ENCODE measurements around the gene BRWD1.

Gene BRWD1

GRCh38 chr21:39178421-39178820, 135.0 kb downstream of the BRWD1 start:
- no peak overlapping the region for H3K27ac ChIP-seq (ENCODE audit: low read depth, low read length)
- H3K4me1 ChIP-seq (ENCODE audit: control insufficient read depth in 1 of 2, insufficient read depth in 2 of 2, low read length in 2 of 2), result peaks cover 8 to 14% of the 10 kb centered on the region in 2 donors
- no peak overlapping the region for H3K4me3 ChIP-seq (ENCODE audit: low read depth in 1 of 2, low read length in 2 of 2)
- no peaks in the 10 kb centered on the region for H3K9me3 ChIP-seq (ENCODE audit: control insufficient read depth in 1 of 2, low read length in 2 of 2)
- no peaks in the 10 kb centered on the region for H3K27me3 ChIP-seq (ENCODE audit: control insufficient read depth in 1 of 2, insufficient read depth in 2 of 2, low read length in 2 of 2)
- peaks cover 8 to 17% of the 10 kb centered on the region in 2 donors for H3K36me3 ChIP-seq (ENCODE audit: control insufficient read depth in 1 of 2, insufficient read depth in 2 of 2, low read length in 2 of 2)
- H3K9ac ChIP-seq (ENCODE audit: low read depth in 1 of 2, low read length in 2 of 2), result no peak overlapping the region

GRCh38 chr21:39176271-39176709, 137.1 kb downstream of the BRWD1 start:
- Histone ChIP-seq H3K4me3 (ENCODE audit: low read depth in 1 of 2, low read length in 2 of 2) (no peak overlapping the region), H3K4me1 (ENCODE audit: control insufficient read depth in 1 of 2, insufficient read depth in 2 of 2, low read length in 2 of 2) (no peaks in the 10 kb centered on the region), H3K27ac (ENCODE audit: low read depth, low read length) (no peak overlapping the region), H3K27me3 (ENCODE audit: control insufficient read depth in 1 of 2, insufficient read depth in 2 of 2, low read length in 2 of 2) (no peaks in the 10 kb centered on the region), H3K36me3 (ENCODE audit: control insufficient read depth in 1 of 2, insufficient read depth in 2 of 2, low read length in 2 of 2) (peaks cover 8 to 25% of the 10 kb centered on the region in 2 donors), H3K9ac (ENCODE audit: low read depth in 1 of 2, low read length in 2 of 2) (no peak overlapping the region), H3K9me3 (ENCODE audit: control insufficient read depth in 1 of 2, low read length in 2 of 2) (no peaks in the 10 kb centered on the region)

GRCh38 chr21:39175665-39176064, 137.8 kb downstream of the BRWD1 start:
- no peaks in the 10 kb centered on the region for H3K4me1 ChIP-seq (ENCODE audit: control insufficient read depth in 1 of 2, insufficient read depth in 2 of 2, low read length in 2 of 2)
- H3K27ac ChIP-seq (ENCODE audit: low read depth, low read length), result no peak overlapping the region
- no peaks in the 10 kb centered on the region for H3K9me3 ChIP-seq (ENCODE audit: control insufficient read depth in 1 of 2, low read length in 2 of 2)
- peaks cover 12 to 31% of the 10 kb centered on the region in 2 donors for H3K36me3 ChIP-seq (ENCODE audit: control insufficient read depth in 1 of 2, insufficient read depth in 2 of 2, low read length in 2 of 2)
- no peak overlapping the region for H3K9ac ChIP-seq (ENCODE audit: low read depth in 1 of 2, low read length in 2 of 2)
- no peaks in the 10 kb centered on the region for H3K27me3 ChIP-seq (ENCODE audit: control insufficient read depth in 1 of 2, insufficient read depth in 2 of 2, low read length in 2 of 2)
- H3K4me3 ChIP-seq (ENCODE audit: low read depth in 1 of 2, low read length in 2 of 2), result no peak overlapping the region

- no peak overlapping the region for H3K27ac ChIP-seq (ENCODE audit: low read depth, low read length)
- no peaks in the 10 kb centered on the region for H3K4me1 ChIP-seq (ENCODE audit: control insufficient read depth in 1 of 2, insufficient read depth in 2 of 2, low read length in 2 of 2)
- peaks cover 12 to 31% of the 10 kb centered on the region in 2 donors for H3K36me3 ChIP-seq (ENCODE audit: control insufficient read depth in 1 of 2, insufficient read depth in 2 of 2, low read length in 2 of 2)
- no peaks in the 10 kb centered on the region for H3K27me3 ChIP-seq (ENCODE audit: control insufficient read depth in 1 of 2, insufficient read depth in 2 of 2, low read length in 2 of 2)
- H3K4me3 ChIP-seq (ENCODE audit: low read depth in 1 of 2, low read length in 2 of 2), result no peak overlapping the region
- H3K9me3 ChIP-seq (ENCODE audit: control insufficient read depth in 1 of 2, low read length in 2 of 2), result no peaks in the 10 kb centered on the region
- no peak overlapping the region for H3K9ac ChIP-seq (ENCODE audit: low read depth in 1 of 2, low read length in 2 of 2)
Measured at GRCh38 chr21:39175154-39175553, 138.3 kb downstream of the BRWD1 start.

- H3K27ac ChIP-seq (ENCODE audit: low read depth, low read length), result no peak overlapping the region
- H3K4me1 ChIP-seq (ENCODE audit: control insufficient read depth in 1 of 2, insufficient read depth in 2 of 2, low read length in 2 of 2), result no peaks in the 10 kb centered on the region
- no peaks in the 10 kb centered on the region for H3K9me3 ChIP-seq (ENCODE audit: control insufficient read depth in 1 of 2, low read length in 2 of 2)
- no peak overlapping the region for H3K9ac ChIP-seq (ENCODE audit: low read depth in 1 of 2, low read length in 2 of 2)
- H3K36me3 ChIP-seq (ENCODE audit: control insufficient read depth in 1 of 2, insufficient read depth in 2 of 2, low read length in 2 of 2), result peaks cover 12 to 27% of the 10 kb centered on the region in 2 donors
- H3K27me3 ChIP-seq (ENCODE audit: control insufficient read depth in 1 of 2, insufficient read depth in 2 of 2, low read length in 2 of 2), result no peaks in the 10 kb centered on the region
- H3K4me3 ChIP-seq (ENCODE audit: low read depth in 1 of 2, low read length in 2 of 2), result no peak overlapping the region
Measured at GRCh38 chr21:39173716-39174680, 139.4 kb downstream of the BRWD1 start.

- Histone ChIP-seq H3K27ac (ENCODE audit: low read depth, low read length) (no peak overlapping the region), H3K4me1 (ENCODE audit: control insufficient read depth in 1 of 2, insufficient read depth in 2 of 2, low read length in 2 of 2) (no peaks in the 10 kb centered on the region), H3K36me3 (ENCODE audit: control insufficient read depth in 1 of 2, insufficient read depth in 2 of 2, low read length in 2 of 2) (peaks cover 12 to 21% of the 10 kb centered on the region in 2 donors), H3K9me3 (ENCODE audit: control insufficient read depth in 1 of 2, low read length in 2 of 2) (peaks cover 0 to 3% of the 10 kb centered on the region in 2 donors), H3K27me3 (ENCODE audit: control insufficient read depth in 1 of 2, insufficient read depth in 2 of 2, low read length in 2 of 2) (no peaks in the 10 kb centered on the region), H3K4me3 (ENCODE audit: low read depth in 1 of 2, low read length in 2 of 2) (no peak overlapping the region), H3K9ac (ENCODE audit: low read depth in 1 of 2, low read length in 2 of 2) (no peak overlapping the region)
Measured at GRCh38 chr21:39169906-39170305, 143.5 kb downstream of the BRWD1 start.

- no peak overlapping the region for H3K9ac ChIP-seq (ENCODE audit: low read depth in 1 of 2, low read length in 2 of 2)
- peaks cover 4 to 14% of the 10 kb centered on the region in 2 donors for H3K9me3 ChIP-seq (ENCODE audit: control insufficient read depth in 1 of 2, low read length in 2 of 2)
- no peaks in the 10 kb centered on the region for H3K27me3 ChIP-seq (ENCODE audit: control insufficient read depth in 1 of 2, insufficient read depth in 2 of 2, low read length in 2 of 2)
- no peak overlapping the region for H3K4me3 ChIP-seq (ENCODE audit: low read depth in 1 of 2, low read length in 2 of 2)
- no peak overlapping the region for H3K27ac ChIP-seq (ENCODE audit: low read depth, low read length)
- peaks cover 7 to 15% of the 10 kb centered on the region in 2 donors for H3K36me3 ChIP-seq (ENCODE audit: control insufficient read depth in 1 of 2, insufficient read depth in 2 of 2, low read length in 2 of 2)
- no peaks in the 10 kb centered on the region for H3K4me1 ChIP-seq (ENCODE audit: control insufficient read depth in 1 of 2, insufficient read depth in 2 of 2, low read length in 2 of 2)
Measured at GRCh38 chr21:39168800-39169199, 144.6 kb downstream of the BRWD1 start.

- no peak overlapping the region for H3K9ac ChIP-seq (ENCODE audit: low read depth in 1 of 2, low read length in 2 of 2)
- no peaks in the 10 kb centered on the region for H3K27me3 ChIP-seq (ENCODE audit: control insufficient read depth in 1 of 2, insufficient read depth in 2 of 2, low read length in 2 of 2)
- no peak overlapping the region for H3K27ac ChIP-seq (ENCODE audit: low read depth, low read length)
- H3K9me3 ChIP-seq (ENCODE audit: control insufficient read depth in 1 of 2, low read length in 2 of 2), result peaks cover 8 to 14% of the 10 kb centered on the region in 2 donors
- peaks cover 0 to 2% of the 10 kb centered on the region in 2 donors for H3K36me3 ChIP-seq (ENCODE audit: control insufficient read depth in 1 of 2, insufficient read depth in 2 of 2, low read length in 2 of 2)
- no peak overlapping the region for H3K4me3 ChIP-seq (ENCODE audit: low read depth in 1 of 2, low read length in 2 of 2)
- H3K4me1 ChIP-seq (ENCODE audit: control insufficient read depth in 1 of 2, insufficient read depth in 2 of 2, low read length in 2 of 2), result no peaks in the 10 kb centered on the region
Measured at GRCh38 chr21:39164523-39164922, 148.9 kb downstream of the BRWD1 start.

- H3K9ac ChIP-seq (ENCODE audit: low read depth in 1 of 2, low read length in 2 of 2), result no peak overlapping the region
- no peaks in the 10 kb centered on the region for H3K4me1 ChIP-seq (ENCODE audit: control insufficient read depth in 1 of 2, insufficient read depth in 2 of 2, low read length in 2 of 2)
- peaks cover 8 to 14% of the 10 kb centered on the region in 2 donors for H3K9me3 ChIP-seq (ENCODE audit: control insufficient read depth in 1 of 2, low read length in 2 of 2)
- H3K27me3 ChIP-seq (ENCODE audit: control insufficient read depth in 1 of 2, insufficient read depth in 2 of 2, low read length in 2 of 2), result no peaks in the 10 kb centered on the region
- H3K36me3 ChIP-seq (ENCODE audit: control insufficient read depth in 1 of 2, insufficient read depth in 2 of 2, low read length in 2 of 2), result no peaks in the 10 kb centered on the region
- H3K4me3 ChIP-seq (ENCODE audit: low read depth in 1 of 2, low read length in 2 of 2), result no peak overlapping the region
- H3K27ac ChIP-seq (ENCODE audit: low read depth, low read length), result no peak overlapping the region
Measured at GRCh38 chr21:39161064-39161463, 152.4 kb downstream of the BRWD1 start.

- no peak overlapping the region for H3K9ac ChIP-seq (ENCODE audit: low read depth in 1 of 2, low read length in 2 of 2)
Measured at GRCh38 chr21:39159342-39160063, 153.9 kb downstream of the BRWD1 start.

More at GRCh38 chr21:39159342-39160063, 153.9 kb downstream of the BRWD1 start:
- Histone ChIP-seq H3K4me1 (ENCODE audit: control insufficient read depth in 1 of 2, insufficient read depth in 2 of 2, low read length in 2 of 2) (no peaks in the 10 kb centered on the region), H3K4me3 (ENCODE audit: low read depth in 1 of 2, low read length in 2 of 2) (no peak overlapping the region), H3K27me3 (ENCODE audit: control insufficient read depth in 1 of 2, insufficient read depth in 2 of 2, low read length in 2 of 2) (no peaks in the 10 kb centered on the region), H3K36me3 (ENCODE audit: control insufficient read depth in 1 of 2, insufficient read depth in 2 of 2, low read length in 2 of 2) (no peaks in the 10 kb centered on the region), H3K27ac (ENCODE audit: low read depth, low read length) (no peak overlapping the region), H3K9me3 (ENCODE audit: control insufficient read depth in 1 of 2, low read length in 2 of 2) (peaks cover 7 to 8% of the 10 kb centered on the region in 2 donors)

Data from duodenal mucosa (tissue), 2 donors.